CD4-positive, alpha-beta T cell (primary cell): Measurements from ENCODE around the gene PLA2G2D. TPM values are rescaled to one million over a fixed set of nuclear protein-coding genes. Genes with fewer than 3 reads are reported as not detected.

Experiments
- ATAC-seq: fragments of 200-7000 bp; cut with Tn5 transposase; one replicate; pipeline ENCODE4 v1.10.0; 2022; ENCODE audit warnings: mild to moderate bottlenecking; ENCODE audit not compliant: poor library complexity
- CTCF ChIA-PET: fragments of 350-600 bp; sonication (Branson Sonifier 250); formaldehyde crosslinking; loops from one replicate; lab custom pipeline; 2021; ENCODE audit warnings: antibody characterized with exemption, inconsistent platforms; lab: Charles Lee
- POLR2A ChIA-PET: fragments of 350-600 bp; sonication (Branson Sonifier 250); formaldehyde crosslinking; loops from one replicate; lab custom pipeline; 2021; ENCODE audit warnings: antibody characterized with exemption, inconsistent platforms; lab: Charles Lee
- DNase-seq, 14 experiments: peaks; one replicate each; pipeline ENCODE4 v3.0.0-alpha.2; 2013 to 2020; ENCODE audit warnings: mixed read lengths in 2 of 14
- H3K27ac ChIP-seq, 2 donors: one replicate each; pipeline versions ENCODE4 v1.5.1 to v1.7.0; 2013; ENCODE audit warnings: low read length in 2 of 2, low read depth in 1 of 2, mild to moderate bottlenecking in 1 of 2
- H3K27me3 ChIP-seq, 2 experiments: 1 replicate in 1 of 2; 2 replicates in 1 of 2; pipeline versions ENCODE4 v1.6.1 to v1.7.0; 2013; ENCODE audit warnings: low read length in 2 of 2, control low read depth in 1 of 2, mild to moderate bottlenecking in 1 of 2, moderate library complexity in 1 of 2; ENCODE audit not compliant: insufficient read depth in 2 of 2, control insufficient read depth in 1 of 2
- H3K36me3 ChIP-seq: one replicate; pipeline ENCODE4 v1.6.1; 2013; ENCODE audit warnings: low read length, control low read depth; ENCODE audit not compliant: insufficient read depth
- H3K4me1 ChIP-seq: one replicate; pipeline ENCODE4 v1.6.1; 2013; ENCODE audit warnings: low read length, control low read depth; ENCODE audit not compliant: insufficient read depth
- H3K4me3 ChIP-seq: one replicate; pipeline ENCODE4 v1.5.1; 2013; ENCODE audit warnings: mild to moderate bottlenecking, low read length, moderate library complexity
- H3K9me3 ChIP-seq, 2 experiments: 1 replicate in 1 of 2; 2 replicates in 1 of 2; pipeline versions ENCODE4 v1.6.1 to v1.7.0; 2013; ENCODE audit warnings: low read length in 2 of 2, mild to moderate bottlenecking in 2 of 2, control low read depth in 1 of 2, moderate library complexity in 1 of 2; ENCODE audit not compliant: control insufficient read depth in 1 of 2, insufficient read depth in 1 of 2
- H3K27ac Mint-ChIP-seq: one replicate; pipeline ENCODE4 v1.8.0; 2020; ENCODE audit warnings: mixed read lengths
- H3K27me3 Mint-ChIP-seq: one replicate; pipeline ENCODE4 v1.8.0; 2021; ENCODE audit warnings: mixed read lengths
- H3K36me3 Mint-ChIP-seq: one replicate; pipeline ENCODE4 v1.8.0; 2021; ENCODE audit warnings: low read depth, mixed read lengths
- H3K4me1 Mint-ChIP-seq: one replicate; pipeline ENCODE4 v1.8.0; 2021; ENCODE audit warnings: low read depth, mixed read lengths
- H3K4me3 Mint-ChIP-seq: one replicate; pipeline ENCODE4 v1.8.0; 2020; ENCODE audit warnings: mild to moderate bottlenecking, mixed read lengths
- H3K9me3 Mint-ChIP-seq: one replicate; pipeline ENCODE4 v1.8.0; 2020; ENCODE audit warnings: mixed read lengths
- intact Hi-C, 2 experiments: fragments of 100-400 bp; cut with DNase I in 1 of 2; cut with micrococcal nuclease in 1 of 2; formaldehyde crosslinking; loops; one replicate each; pipeline versions ENCODE4 v1.15.1 to v1.9.0; 2023 to 2025; cut with DNase I, micrococcal nuclease
- total RNA-seq, 174 experiments: library from RNA in 2 of 174; stranded (reverse) in 2 of 174; gene quantifications; one replicate each; pipeline ENCODE4 v1.2.3 and lab custom pipeline; 2021 to 2026
- TF ChIP-seq, protein P1 (sequence below): fragments of 200-600 bp; IDR thresholded peaks from one replicate; pipeline ENCODE4 v1.8.0; 2022; ENCODE audit warnings: antibody characterized with exemption, mild to moderate bottlenecking

Gene PLA2G2D
- total RNA-seq, 2 experiments from 2014 or later, result not detected

GRCh38 chr1:20107351-20107750 is 12.0 kb downstream of the PLA2G2D start:
- intact Hi-C loops, result no loop called here
- Histone ChIP-seq H3K4me3 (no peak overlapping the region), H3K27me3 (peaks cover 0 to 3% of the 10 kb centered on the region in 2 experiments), H3K36me3 (no peaks in the 10 kb centered on the region), H3K27ac (no peak overlapping the region), H3K4me1 (no peaks in the 10 kb centered on the region), H3K9me3 (no peaks in the 10 kb centered on the region)
- Mint-ChIP-seq H3K4me3 (no peak overlapping the region), H3K27ac (no peak overlapping the region), H3K4me1 (no peaks in the 10 kb centered on the region), H3K9me3 (no peaks in the 10 kb centered on the region), H3K36me3 (no peaks in the 10 kb centered on the region), H3K27me3 (no peaks in the 10 kb centered on the region)
- ChIA-PET POLR2A (no interaction called here), CTCF (interaction anchor here (0.6 kb wide), 1 partner anchor 106 kb away, joined by 5 read pairs; no protein-coding TSS in a partner anchor)
- TF ChIP-seq, protein P1, sequence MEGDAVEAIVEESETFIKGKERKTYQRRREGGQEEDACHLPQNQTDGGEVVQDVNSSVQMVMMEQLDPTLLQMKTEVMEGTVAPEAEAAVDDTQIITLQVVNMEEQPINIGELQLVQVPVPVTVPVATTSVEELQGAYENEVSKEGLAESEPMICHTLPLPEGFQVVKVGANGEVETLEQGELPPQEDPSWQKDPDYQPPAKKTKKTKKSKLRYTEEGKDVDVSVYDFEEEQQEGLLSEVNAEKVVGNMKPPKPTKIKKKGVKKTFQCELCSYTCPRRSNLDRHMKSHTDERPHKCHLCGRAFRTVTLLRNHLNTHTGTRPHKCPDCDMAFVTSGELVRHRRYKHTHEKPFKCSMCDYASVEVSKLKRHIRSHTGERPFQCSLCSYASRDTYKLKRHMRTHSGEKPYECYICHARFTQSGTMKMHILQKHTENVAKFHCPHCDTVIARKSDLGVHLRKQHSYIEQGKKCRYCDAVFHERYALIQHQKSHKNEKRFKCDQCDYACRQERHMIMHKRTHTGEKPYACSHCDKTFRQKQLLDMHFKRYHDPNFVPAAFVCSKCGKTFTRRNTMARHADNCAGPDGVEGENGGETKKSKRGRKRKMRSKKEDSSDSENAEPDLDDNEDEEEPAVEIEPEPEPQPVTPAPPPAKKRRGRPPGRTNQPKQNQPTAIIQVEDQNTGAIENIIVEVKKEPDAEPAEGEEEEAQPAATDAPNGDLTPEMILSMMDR, result no peak
- ATAC-seq (no peak), DNase-seq (no peak)

DNA sequence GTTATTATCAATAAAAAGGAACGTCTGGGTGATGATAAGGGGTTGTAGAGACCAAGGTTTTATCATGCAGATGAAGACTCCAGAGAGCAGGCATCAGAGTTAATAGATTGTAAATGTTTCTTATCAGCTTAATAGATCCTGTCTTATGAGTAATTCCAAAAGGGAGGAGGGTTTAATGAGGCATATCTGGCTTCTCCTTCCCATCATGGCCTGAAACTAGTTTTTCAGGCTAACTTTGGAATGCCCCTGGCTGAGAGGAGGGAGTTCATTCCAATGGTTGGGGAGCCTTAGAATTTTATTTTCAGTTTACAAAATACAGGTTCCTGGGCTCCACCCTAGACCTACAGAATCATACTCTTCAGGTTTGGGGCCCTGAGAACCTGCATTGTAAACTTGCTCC is 13.5 kb downstream of the PLA2G2D start:
- H3K4me1 ChIP-seq, result no peaks in the 10 kb centered on the region
- TF ChIP-seq, protein P1, result no peak
- H3K36me3 ChIP-seq, result no peaks in the 10 kb centered on the region
- H3K27ac Mint-ChIP-seq, result no peak overlapping the region
- H3K27me3 Mint-ChIP-seq, result no peaks in the 10 kb centered on the region
- ATAC-seq (no peak), DNase-seq (no peak)
- intact Hi-C loops, result no loop called here
- CTCF ChIA-PET, result no interaction called here
- no peaks in the 10 kb centered on the region for H3K9me3 Mint-ChIP-seq
- no peak overlapping the region for H3K27ac ChIP-seq
- no peak overlapping the region for H3K4me3 Mint-ChIP-seq
- POLR2A ChIA-PET, result no interaction called here
- H3K27me3 ChIP-seq, result peaks cover 0 to 3% of the 10 kb centered on the region in 2 experiments
- H3K36me3 Mint-ChIP-seq, result no peaks in the 10 kb centered on the region
- no peaks in the 10 kb centered on the region for H3K9me3 ChIP-seq
- H3K4me1 Mint-ChIP-seq, result no peaks in the 10 kb centered on the region
- H3K4me3 ChIP-seq, result no peak overlapping the region

DNA sequence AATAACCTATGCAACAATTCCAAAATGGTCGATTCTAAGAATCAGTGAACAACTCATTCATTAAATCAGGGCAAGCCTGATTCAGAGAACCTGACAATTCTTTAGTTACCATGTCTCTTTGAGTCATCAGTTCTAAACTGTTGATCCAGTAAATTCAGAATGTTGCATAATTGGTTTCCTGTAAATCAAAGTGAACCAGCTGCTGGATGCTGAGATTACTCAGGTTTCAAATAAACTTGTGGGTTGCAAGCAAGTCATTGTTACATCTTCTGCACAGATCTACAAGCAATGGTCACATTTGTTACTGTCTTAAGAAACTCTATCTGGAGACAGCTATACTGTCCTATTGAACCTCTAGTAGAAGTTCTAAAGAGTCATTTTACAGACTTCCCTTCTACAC is 16.5 kb downstream of the PLA2G2D start:
- Mint-ChIP-seq H3K4me1 (no peaks in the 10 kb centered on the region), H3K27ac (no peak overlapping the region), H3K27me3 (no peaks in the 10 kb centered on the region), H3K4me3 (no peak overlapping the region), H3K36me3 (no peaks in the 10 kb centered on the region), H3K9me3 (no peaks in the 10 kb centered on the region)
- ATAC-seq, result no peak
- no peak for DNase-seq
- H3K27ac ChIP-seq, result no peak overlapping the region
- intact Hi-C loops, result no loop called here
- no peaks in the 10 kb centered on the region for H3K27me3 ChIP-seq
- ChIA-PET CTCF (interaction anchor here (1.8 kb wide), 1 partner anchor 93 kb away, joined by 5 read pairs; no protein-coding TSS in a partner anchor), POLR2A (no interaction called here)
- H3K4me1 ChIP-seq, result no peaks in the 10 kb centered on the region
- TF ChIP-seq, protein P1, result no peak
- no peak overlapping the region for H3K4me3 ChIP-seq
- H3K9me3 ChIP-seq, result no peaks in the 10 kb centered on the region
- no peaks in the 10 kb centered on the region for H3K36me3 ChIP-seq
